LNCaP clone FGC (cell line): Measurements from ENCODE around the gene USH1C.

ENCODE experiments used
- DNase-seq: peaks from one replicate; pipeline ENCODE4 v3.0.0-alpha.2; 2011; ENCODE audit warnings: low read depth
- H3K4me3 ChIP-seq: 2 replicates; pipeline ENCODE4 v1.5.1; 2011; ENCODE audit warnings: mild to moderate bottlenecking, low read depth, low read length, control low read depth
- TF ChIP-seq, protein P1 (sequence below): IDR thresholded peaks from 2 replicates; pipeline ENCODE4 v1.5.1; 2012; ENCODE audit warnings: mild to moderate bottlenecking; ENCODE audit not compliant: control insufficient read depth, insufficient read depth; ENCODE audit errors: extremely low read depth

The USH1C gene

DNA sequence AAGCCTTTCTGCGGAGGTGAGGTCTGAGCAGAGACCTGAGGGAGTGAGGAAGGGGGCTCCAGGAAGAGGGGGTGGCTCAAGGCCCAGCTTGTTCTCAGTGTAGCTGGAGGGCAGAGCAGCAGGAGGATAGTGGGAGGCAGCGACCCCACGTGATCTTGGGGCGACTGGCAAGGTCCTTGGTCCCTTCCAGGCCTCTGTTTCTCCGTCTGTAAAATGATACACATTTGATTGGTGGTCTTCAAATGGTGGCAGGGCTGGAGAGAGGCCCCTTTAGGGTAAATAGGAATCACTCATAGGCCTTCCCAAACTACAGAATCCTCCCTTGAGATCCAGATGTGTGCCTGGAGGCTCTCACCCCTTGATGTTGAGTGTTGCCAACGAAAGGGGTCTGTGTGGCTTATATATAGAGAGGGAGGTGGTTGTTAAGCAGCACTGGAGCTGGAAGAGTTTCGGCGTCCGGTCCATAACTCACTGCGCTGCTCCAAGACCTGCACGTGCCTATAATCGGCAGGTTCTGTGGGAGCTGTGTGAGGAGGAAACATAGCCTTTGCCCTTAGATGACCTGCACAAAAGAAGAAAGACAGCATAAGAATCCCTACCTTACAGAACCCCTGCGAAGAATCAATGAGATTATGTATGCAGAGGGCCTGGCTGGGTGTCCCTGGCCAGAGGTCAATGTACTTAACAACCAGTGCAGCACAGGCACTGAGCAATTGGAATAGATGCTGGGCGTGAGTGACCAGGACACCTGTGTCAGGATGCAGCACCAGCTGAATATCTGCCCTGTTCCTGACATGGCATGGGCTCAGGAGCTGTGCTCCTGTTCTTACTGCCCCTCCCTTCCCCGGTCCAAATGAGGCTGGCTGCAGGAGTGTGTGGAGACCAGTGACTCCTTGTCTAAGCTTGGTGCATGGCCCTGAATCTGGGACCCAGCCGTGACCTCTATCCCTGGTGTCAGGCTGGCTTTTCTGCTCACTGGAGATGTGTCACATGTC lies 31.5 kb upstream of the USH1C start:
- no peak overlapping the region for H3K4me3 ChIP-seq
- no peak for DNase-seq
- TF ChIP-seq, protein P1, sequence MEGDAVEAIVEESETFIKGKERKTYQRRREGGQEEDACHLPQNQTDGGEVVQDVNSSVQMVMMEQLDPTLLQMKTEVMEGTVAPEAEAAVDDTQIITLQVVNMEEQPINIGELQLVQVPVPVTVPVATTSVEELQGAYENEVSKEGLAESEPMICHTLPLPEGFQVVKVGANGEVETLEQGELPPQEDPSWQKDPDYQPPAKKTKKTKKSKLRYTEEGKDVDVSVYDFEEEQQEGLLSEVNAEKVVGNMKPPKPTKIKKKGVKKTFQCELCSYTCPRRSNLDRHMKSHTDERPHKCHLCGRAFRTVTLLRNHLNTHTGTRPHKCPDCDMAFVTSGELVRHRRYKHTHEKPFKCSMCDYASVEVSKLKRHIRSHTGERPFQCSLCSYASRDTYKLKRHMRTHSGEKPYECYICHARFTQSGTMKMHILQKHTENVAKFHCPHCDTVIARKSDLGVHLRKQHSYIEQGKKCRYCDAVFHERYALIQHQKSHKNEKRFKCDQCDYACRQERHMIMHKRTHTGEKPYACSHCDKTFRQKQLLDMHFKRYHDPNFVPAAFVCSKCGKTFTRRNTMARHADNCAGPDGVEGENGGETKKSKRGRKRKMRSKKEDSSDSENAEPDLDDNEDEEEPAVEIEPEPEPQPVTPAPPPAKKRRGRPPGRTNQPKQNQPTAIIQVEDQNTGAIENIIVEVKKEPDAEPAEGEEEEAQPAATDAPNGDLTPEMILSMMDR = no peak

DNA sequence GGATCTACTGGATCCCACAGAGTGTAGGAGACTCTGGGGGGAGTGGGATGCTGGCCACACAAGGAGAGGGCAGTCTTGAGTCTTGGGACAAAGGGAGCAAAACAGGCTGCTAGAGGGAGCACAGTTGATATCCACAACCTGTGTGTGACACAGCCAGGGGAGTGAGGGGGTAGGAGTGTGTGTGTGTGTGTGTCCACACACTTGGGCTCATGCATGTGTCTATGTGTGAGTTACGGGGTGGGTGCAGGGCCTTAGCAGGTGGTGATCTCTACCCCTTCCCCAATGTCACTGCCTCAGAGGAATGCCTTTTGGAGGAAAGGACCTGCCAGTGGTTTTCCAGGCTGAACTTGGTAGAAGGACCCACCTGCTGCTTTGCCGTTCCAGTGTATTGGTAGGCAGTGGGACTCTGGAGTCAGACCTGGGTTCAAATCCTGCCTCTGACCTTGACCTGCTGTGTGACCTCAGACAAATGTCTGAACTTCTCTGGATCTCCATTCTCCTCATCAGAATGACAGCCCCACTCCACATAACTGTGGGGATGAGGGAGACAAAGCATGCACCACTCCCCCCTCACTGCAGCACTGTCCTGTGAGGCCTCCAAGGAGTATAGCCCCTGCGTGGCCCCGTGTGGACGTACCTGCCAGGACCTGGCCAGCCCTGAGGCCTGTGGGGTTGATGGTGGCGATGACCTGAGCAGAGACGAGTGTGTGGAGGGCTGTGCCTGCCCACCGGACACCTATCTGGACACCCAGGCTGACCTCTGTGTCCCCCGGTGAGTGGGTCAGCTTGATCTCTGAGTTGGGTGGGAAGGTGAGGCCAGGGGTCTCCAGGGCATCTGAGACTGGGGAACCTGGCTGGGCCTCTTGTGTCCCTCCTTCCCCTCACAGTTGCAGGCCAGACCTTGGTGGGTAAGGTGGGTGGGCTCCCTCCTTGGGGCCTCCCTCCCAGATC lies 30.2 kb upstream of the USH1C start:
- no peak for DNase-seq
- H3K4me3 ChIP-seq = no peak overlapping the region
- TF ChIP-seq, protein P1 = no peak

- TF ChIP-seq, protein P1 = no peak
- no peak for DNase-seq
- no peak overlapping the region for H3K4me3 ChIP-seq
These were observed 29.3 kb upstream of the USH1C start for GRCh38 chr11:17573526-17573925.

- DNase-seq = no peak
- no peak overlapping the region for H3K4me3 ChIP-seq
- TF ChIP-seq, protein P1 = no peak
These were observed 28.7 kb upstream of the USH1C start for GRCh38 chr11:17572791-17573460.

DNA sequence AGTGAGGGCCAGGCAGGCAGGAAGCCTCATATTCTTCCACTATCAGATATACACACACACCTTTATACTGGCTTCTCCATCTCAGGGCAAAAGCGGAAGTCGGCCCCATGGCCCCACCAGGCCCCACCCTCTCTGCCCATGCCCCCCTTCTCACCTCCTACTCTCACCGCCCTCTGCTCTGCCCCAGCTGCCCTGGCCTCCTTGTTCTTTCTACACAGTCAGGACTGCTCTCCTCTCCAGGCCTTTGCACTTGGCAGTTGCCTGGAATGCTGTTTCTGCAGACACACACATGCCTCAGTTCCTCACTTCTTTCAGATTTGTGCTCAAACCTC lies 28.1 kb upstream of the USH1C start:
- no peak overlapping the region for H3K4me3 ChIP-seq
- DNase-seq = no peak
- TF ChIP-seq, protein P1 = no peak
